A375 (cell line): ENCODE data around the gene CCT6A. TPM values are rescaled to one million over a fixed set of nuclear protein-coding genes. Genes with fewer than 3 reads are reported as not detected.

Experiments used
- small RNA-seq: library from RNA; depleted of rRNA; stranded (forward); fragments of <200 nt; gene quantifications from one replicate; pipeline ENCODE3, GENCODE V24; 2014
- total RNA-seq: library from RNA; depleted of rRNA; stranded (reverse); fragments of >200 nt; shearing (Covaris generic); gene quantifications from 2 replicates; pipeline ENCODE4 v1.2.3, GENCODE V29; 2014; rRNA removed

The CCT6A gene, protein sequence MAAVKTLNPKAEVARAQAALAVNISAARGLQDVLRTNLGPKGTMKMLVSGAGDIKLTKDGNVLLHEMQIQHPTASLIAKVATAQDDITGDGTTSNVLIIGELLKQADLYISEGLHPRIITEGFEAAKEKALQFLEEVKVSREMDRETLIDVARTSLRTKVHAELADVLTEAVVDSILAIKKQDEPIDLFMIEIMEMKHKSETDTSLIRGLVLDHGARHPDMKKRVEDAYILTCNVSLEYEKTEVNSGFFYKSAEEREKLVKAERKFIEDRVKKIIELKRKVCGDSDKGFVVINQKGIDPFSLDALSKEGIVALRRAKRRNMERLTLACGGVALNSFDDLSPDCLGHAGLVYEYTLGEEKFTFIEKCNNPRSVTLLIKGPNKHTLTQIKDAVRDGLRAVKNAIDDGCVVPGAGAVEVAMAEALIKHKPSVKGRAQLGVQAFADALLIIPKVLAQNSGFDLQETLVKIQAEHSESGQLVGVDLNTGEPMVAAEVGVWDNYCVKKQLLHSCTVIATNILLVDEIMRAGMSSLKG
- total RNA-seq = 295 and 299 TPM in 2 replicates

DNA sequence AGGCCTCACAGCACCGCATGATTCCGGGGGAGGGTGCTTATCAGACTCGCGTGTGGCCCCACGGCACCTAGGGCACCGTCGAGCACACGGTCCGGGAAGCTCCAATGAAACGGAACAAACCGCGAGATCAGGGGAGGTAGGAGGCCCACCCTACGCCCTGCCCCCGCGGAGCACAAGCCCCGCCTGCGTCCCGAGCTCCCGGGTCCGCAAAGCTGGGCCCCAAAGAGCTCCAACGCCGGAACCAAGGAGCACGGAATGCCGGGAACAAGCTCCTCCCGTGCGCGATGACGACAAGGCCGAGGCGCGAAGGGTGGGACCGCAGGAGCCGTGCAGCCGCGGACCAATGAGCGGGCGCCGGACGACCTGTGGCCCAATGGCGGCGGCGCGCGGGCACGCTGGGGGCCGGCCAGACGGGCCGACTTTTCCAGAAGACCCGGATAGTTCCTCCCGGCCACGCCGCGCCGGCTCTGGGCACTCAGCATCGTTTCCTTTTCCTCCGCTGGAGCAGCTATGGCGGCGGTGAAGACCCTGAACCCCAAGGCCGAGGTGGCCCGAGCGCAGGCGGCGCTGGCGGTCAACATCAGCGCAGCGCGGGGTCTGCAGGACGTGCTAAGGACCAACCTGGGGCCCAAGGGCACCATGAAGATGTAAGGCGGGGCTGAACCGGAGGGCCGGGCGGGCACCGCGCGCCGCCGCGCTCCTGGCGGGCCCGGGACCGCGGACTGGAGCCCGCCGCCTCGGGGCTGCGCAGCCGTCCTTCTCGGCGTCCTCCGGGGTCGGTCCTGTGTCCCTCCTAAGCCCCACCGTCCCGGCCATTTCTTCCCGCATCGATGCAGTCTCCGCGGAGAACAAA is at the start of gene CCT6A, which contains the start of gene PSPH:
Gene CCT6A, plus strand, starts transcription at position 427 of the 853 bp plus-strand sequence. Its CDS starts 84 bp downstream, at position 511.
Gene PSPH, minus strand, starts transcription at position 106 of the 853 bp plus-strand sequence. CDS start 30,232 bp downstream, outside the sequence.

DNA sequence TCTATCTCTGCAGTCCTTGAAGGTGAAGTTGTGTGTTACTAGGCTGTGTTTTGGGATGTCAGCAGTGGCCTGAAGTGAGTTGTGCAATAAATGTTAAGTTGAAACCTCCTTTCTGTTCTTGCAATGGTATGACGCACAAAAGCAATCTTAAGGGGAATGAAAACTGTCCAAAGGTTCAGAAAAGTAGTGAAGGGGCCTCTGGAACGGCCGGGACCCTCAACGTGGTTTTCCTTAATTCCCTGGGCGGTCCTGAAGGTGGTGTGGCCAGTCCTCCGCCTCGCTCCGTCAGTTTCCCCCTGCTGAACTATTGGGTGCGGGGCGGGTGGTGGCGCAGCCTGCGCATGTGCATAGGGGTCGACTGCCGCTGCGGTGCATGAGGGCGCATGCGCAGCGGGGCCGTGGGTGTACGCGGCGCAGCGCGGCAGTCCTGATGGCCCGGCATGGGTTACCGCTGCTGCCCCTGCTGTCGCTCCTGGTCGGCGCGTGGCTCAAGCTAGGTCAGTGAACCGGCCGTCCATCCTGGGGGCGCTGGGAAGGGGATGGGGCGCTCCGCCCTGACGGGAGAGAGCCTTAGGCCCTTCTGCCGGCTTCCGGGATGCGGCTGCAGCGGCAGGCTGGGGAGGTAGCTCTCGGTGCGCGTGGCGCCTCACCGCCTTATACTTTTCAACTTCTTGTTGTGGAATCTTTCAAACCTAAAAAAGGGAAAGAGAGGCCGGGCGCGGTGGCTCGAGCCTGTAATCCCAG is 12.5 kb downstream of the CCT6A start, which contains the start of gene SUMF2:
Gene SUMF2, plus strand, starts transcription at position 405 of the 744 bp plus-strand sequence. Its CDS starts 26 bp downstream, at position 431.

DNA sequence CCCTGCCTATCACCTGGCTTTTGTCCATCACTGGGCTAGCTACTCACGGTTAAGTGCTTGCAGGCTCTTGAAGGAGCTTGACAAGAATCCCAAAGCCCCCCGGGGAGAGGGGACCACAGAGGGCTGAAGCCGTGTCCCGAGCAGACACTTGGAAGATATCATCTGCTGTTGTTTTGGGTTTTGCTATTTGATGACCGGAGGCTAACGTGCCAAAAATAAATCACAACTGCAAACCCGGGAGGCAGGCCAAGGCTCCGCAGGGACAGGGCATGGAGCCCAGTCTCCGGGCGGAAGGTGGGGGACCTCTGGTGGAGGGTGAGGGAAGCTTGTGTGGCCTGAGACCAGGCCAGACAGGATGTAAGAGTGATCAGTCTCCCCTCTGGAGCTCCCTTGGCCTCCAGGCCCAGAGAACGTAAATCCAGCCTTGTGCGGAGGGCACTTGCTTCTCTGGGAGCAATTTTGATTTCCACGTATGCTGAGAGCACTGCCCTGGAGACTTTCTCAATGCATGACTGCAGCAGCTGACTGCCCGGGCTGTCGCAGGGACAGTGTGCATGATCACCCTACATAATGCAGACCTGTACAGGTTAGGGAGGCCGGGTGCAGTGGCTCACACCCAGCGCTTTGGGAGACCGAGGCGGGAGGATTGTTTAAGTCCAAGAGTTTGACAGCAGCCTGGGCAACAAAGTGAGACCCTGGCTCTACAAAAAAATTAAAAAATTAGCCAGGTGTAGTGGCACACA is 41.4 kb downstream of the CCT6A start, which contains the start of gene PHKG1:
Gene PHKG1, minus strand, starts transcription at position 164 of the 743 bp plus-strand sequence. CDS start 4,011 bp downstream, outside the sequence.

DNA sequence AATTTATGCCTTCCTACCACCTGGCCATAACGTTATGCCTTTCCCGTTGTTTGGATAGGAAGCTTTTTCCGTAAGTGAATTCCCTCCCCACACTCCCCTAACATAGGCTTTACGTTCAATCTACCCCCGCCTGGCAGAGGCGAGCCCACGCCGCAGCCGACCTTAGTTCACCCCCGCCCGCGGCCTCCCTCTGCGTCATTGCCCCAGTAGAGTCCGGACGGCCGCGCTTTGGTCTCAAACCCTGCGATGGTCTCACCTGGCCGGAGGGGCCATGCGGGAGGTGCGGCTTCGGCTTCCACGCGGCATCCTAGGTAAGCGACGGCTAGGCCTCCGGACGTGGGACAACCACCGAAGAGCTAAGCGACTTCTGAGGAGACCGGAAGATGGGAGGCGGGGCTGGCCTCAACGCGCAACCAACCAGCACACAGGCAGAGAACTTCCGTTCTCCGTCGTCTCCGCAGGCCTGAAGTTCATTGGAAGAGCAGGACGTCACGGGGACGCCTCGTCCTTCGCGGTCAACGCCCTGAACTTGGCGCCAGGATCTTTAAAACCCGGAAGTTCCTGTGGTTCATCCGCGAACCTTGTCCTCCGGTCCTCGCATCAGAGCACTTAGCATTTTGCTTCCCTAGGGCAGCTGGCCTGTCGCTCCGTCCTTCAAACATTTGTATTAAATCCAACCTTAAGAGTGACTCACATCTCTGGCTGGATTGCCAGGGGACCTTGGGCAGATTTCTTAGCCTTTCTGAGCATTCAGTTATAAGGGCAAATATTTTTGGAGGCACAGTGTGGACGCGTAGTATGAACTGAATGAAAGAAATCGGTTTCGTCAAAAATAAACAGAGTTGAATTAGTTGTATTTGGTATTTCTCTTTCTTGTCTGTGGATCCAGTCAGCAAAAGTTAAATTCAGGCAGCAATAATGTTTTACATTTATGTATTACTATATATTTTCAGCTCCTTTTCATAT is 54.8 kb downstream of the CCT6A start, which contains the start of gene CHCHD2:
Gene CHCHD2, minus strand, starts transcription at position 369 of the 966 bp plus-strand sequence. Its CDS starts 63 bp downstream, at position 306.

Small RNA genes lying within 50 kb of the gene (small RNA-seq; reads per million reads assigned to genes)
- gene SNORA15 (not detected), gene SNORA22B (0.80 reads per million, percentile 47 among the genes with 10 or more reads in this experiment)

Other genes starting within 250 kb of the CCT6A start
- gene SEPTIN14, start 189.0 kb upstream of the CCT6A start, total RNA-seq = 0.08 TPM in 1 of 2 replicates, not detected in the other
- gene ZNF713, start 164.3 kb upstream of the CCT6A start, total RNA-seq = 2.0 and 4.1 TPM in 2 replicates
- 18.1 and 20.4 TPM in 2 replicates for gene MRPS17, start 99.9 kb upstream of the CCT6A start, total RNA-seq
- gene NIPSNAP2, start 87.2 kb upstream of the CCT6A start, total RNA-seq = 30.0 and 40.0 TPM in 2 replicates
- gene PSPH, start 321 bp upstream of the CCT6A start, total RNA-seq = 218 and 255 TPM in 2 replicates
- gene SUMF2, start 12.5 kb downstream of the CCT6A start, total RNA-seq = 181 and 183 TPM in 2 replicates
- gene PHKG1, start 41.2 kb downstream of the CCT6A start, total RNA-seq = 0.50 TPM in 1 of 2 replicates, not detected in the other
- 554 and 573 TPM in 2 replicates for gene CHCHD2, start 54.7 kb downstream of the CCT6A start, total RNA-seq
- not detected in 2 replicates for gene NUPR2, start 64.7 kb downstream of the CCT6A start, total RNA-seq